ENCODE data around the gene C17orf100. TPM values are rescaled to one million over a fixed set of nuclear protein-coding genes. Genes with fewer than 3 reads are reported as not detected.

Gene C17orf100
- total and polyA plus RNA-seq, 9 of the 15 experiments (the other 6 are each of a cell fraction or from before 2014, with no cell fraction given): 0.04 to 1.7 (median 0.43) TPM

- intact Hi-C loops (cut with micrococcal nuclease): no loop called here
- no peak overlapping the region for H3K9ac ChIP-seq (ENCODE audit: insufficient read depth in 1 of 2, low read depth in 2 of 2, low read length in 2 of 2)
- no peaks in the 10 kb centered on the region for H3K9me3 ChIP-seq (replicated peaks; ENCODE audit: control insufficient read depth, insufficient read depth, low read depth, low read length)
- H3K4me3 ChIP-seq: no peak overlapping the region
- no peak overlapping the region for H3K4me2 ChIP-seq (ENCODE audit: insufficient read depth, low read length)
- H3K36me3 ChIP-seq (ENCODE audit: control insufficient read depth, insufficient read depth, low read length): no peaks in the 10 kb centered on the region
- 4% methylated on average over 4 of the region's 4 CpGs for WGBS (ENCODE audit: insufficient coverage, low coverage, missing lambda C conversion rate)
- ATAC-seq (no peak), FAIRE-seq (no peak), DNase-seq (ENCODE audit: extremely low read depth in 1 of 4, low spot score in 3 of 4) (no peak)
- H3K27ac ChIP-seq (ENCODE audit: extremely low read depth, low read depth, low read length): no peak overlapping the region
- H4K20me1 ChIP-seq (replicated peaks; ENCODE audit: control insufficient read depth, insufficient read depth, low read length): no peaks in the 10 kb centered on the region
- no TSS peak for BruUV-seq (replicated peaks)
- CTCF ChIA-PET (ENCODE audit: low intra/inter-chr PET ratio): no interaction called here
- H3K9me1 ChIP-seq (ENCODE audit: control insufficient read depth, insufficient read depth, low read length): no peaks in the 10 kb centered on the region
- POLR2A ChIA-PET: interaction anchor here (0.6 kb wide), 1 partner anchor 405 kb away, joined by 3 read pairs; no protein-coding TSS in a partner anchor
- in situ Hi-C loops (cut with MboI): no loop called here
- peaks cover 8 to 46% of the 10 kb centered on the region in 2 experiments; a peak in 4 of 5 replicates for H3K27me3 ChIP-seq (ENCODE audit: control insufficient read depth in 2 of 2, insufficient read depth in 2 of 2, low read length in 2 of 2)
- H3K79me2 ChIP-seq (ENCODE audit: control insufficient read depth, insufficient read depth, low read length): no peaks in the 10 kb centered on the region
- H2AFZ ChIP-seq (ENCODE audit: low read depth, low read length): no peak overlapping the region
- no peaks in the 10 kb centered on the region for H3K4me1 ChIP-seq (replicated peaks in 1 of 2; ENCODE audit: control insufficient read depth in 2 of 2, insufficient read depth in 2 of 2, low read length in 2 of 2)
- TF ChIP-seq KLF10 (CRISPR knock-in tag; IDR thresholded peaks at IDR 0.05) (no peak), ZBTB17 (CRISPR knock-in tag; IDR thresholded peaks at IDR 0.05) (no peak), E2F3 (CRISPR knock-in tag; IDR thresholded peaks at IDR 0.05) (no peak), HNRNPUL1 (IDR thresholded peaks at IDR 0.05; ENCODE audit: low read length) (no peak), CHCHD3 (CRISPR knock-in tag; IDR thresholded peaks at IDR 0.05) (no peak), ZNF165 (CRISPR knock-in tag; IDR thresholded peaks at IDR 0.05; ENCODE audit: borderline replicate concordance) (no peak), CCNT2 (IDR thresholded peaks at IDR 0.05; ENCODE audit: borderline replicate concordance, extremely low read depth, insufficient read length, low read depth, low read length) (no peak), CEBPZ (IDR thresholded peaks at IDR 0.05; ENCODE audit: borderline replicate concordance, low read depth, low read length) (no peak), HDGF (IDR thresholded peaks at IDR 0.05) (no peak), ATF4 (CRISPR knock-in tag; IDR thresholded peaks at IDR 0.05) (no peak), ELF1 (tag; IDR thresholded peaks at IDR 0.05) (no peak), YY1 (IDR thresholded peaks at IDR 0.05; ENCODE audit: borderline replicate concordance in 1 of 3, control insufficient read depth in 1 of 3, extremely low read depth in 1 of 3, insufficient read depth in 3 of 3, insufficient read length in 1 of 3, insufficient replicate concordance in 2 of 3, low read depth in 1 of 3, low read length in 2 of 3) (no peak), ETS2 (tag; IDR thresholded peaks at IDR 0.05; ENCODE audit: borderline replicate concordance, poor library complexity, severe bottlenecking) (no peak), ZNF133 (CRISPR knock-in tag; IDR thresholded peaks at IDR 0.05) (no peak), THAP7 (CRISPR knock-in tag; IDR thresholded peaks at IDR 0.05) (no peak), TBL1XR1 (IDR thresholded peaks at IDR 0.05; ENCODE audit: low read length in 2 of 2) (no peak), ZBTB43 (CRISPR knock-in tag; IDR thresholded peaks at IDR 0.05) (no peak)
Observed at GRCh38 chr17:6686026-6686425, 34.5 kb downstream of the C17orf100 start.

Measured in K562 (cell line).